ENCODE data around the gene C1GALT1C1L. TPM values are rescaled to one million over a fixed set of nuclear protein-coding genes. Genes with fewer than 3 reads are reported as not detected.
A peak's percentile ranks its signal among the peaks of the same experiment; 100 is the strongest.

Gene C1GALT1C1L
- total RNA-seq, result 1 to 10 TPM in 3 of 8 experiments, under 1 TPM in 3, not detected in 2; 0.23 to 4.3 (median 0.91) TPM

- ATAC-seq (replicated peaks in 6 of 8), result peak in 4 of 8 experiments; percentile 79 to 98 (median 91)
- no peak within 1 kb of the TSS for H3K4me3 ChIP-seq
- in situ Hi-C loops (cut with MboI; ENCODE audit: low pct_unique_long_range_greater_than_20kb in 2 of 9, low sequenced_read_pairs in 9 of 9, unreplicated experiment in 9 of 9), result no loop called here
- H3K27ac ChIP-seq, result no peak within 1 kb of the TSS
- H3K4me1 ChIP-seq (replicated peaks in 1 of 2), result no peaks in the 10 kb centered on the region
- 8 to 95% (median 90%) methylated on average over 2 to 10 of the region's 27 CpGs for WGBS, 10 experiments
Observed at GRCh38 chr2:43676322-43677050, at the start of gene C1GALT1C1L. C1GALT1C1L (minus strand) TSS chr2:43676429; CDS start chr2:43676322, 107 bp downstream.

DNA sequence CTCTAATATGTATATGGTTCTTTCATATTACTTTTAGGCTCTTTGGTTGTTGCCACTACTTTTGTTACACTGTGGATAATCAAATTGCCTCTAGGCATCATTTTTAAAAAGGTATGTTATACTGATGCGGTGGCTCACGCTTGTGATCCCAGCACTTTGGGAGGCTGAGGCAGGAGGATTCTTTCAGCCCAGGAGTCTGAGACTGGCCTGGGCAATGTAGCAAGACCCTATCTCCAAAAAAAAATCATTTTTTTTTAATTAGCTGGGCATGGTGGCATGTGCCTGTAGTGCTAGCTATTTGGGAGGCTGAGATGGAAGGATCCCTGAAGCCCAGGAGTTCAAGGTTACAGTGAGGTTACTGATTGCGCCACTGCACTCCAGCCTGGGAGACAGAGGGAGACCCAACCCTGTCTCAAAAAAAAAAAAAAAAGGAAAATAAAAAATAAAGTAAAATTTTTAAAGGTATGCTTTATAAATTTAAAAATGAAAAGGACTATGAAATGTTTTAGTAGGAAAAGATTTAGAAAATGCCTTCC lies 49.5 kb upstream of the C1GALT1C1L start:
- Histone ChIP-seq H3K4me1 (replicated peaks in 1 of 2) (no peaks in the 10 kb centered on the region), H3K4me3 (no peak overlapping the region), H3K27ac (no peak overlapping the region)
- no peak for ATAC-seq (replicated peaks in 6 of 8)
- 90 to 100% (median 100%) methylated on average over 1 to 3 of the region's 3 CpGs for WGBS, 10 experiments
- in situ Hi-C loops (cut with MboI; ENCODE audit: low pct_unique_long_range_greater_than_20kb in 2 of 9, low sequenced_read_pairs in 9 of 9, unreplicated experiment in 9 of 9), result no loop called here

GRCh38 chr2:43724728-43725526 lies 48.7 kb upstream of the C1GALT1C1L start:
- ATAC-seq (replicated peaks in 6 of 8), result no peak
- H3K4me1 ChIP-seq (replicated peaks in 1 of 2), result no peaks in the 10 kb centered on the region
- in situ Hi-C loops (cut with MboI; ENCODE audit: low pct_unique_long_range_greater_than_20kb in 2 of 9, low sequenced_read_pairs in 9 of 9, unreplicated experiment in 9 of 9), result no loop called here
- no peak overlapping the region for H3K27ac ChIP-seq
- WGBS, 10 experiments, result 20 to 100% (median 60%) methylated on average over 1 to 3 of the region's 4 CpGs; no CpG with 5 or more reads in 1 of the 10 experiments
- H3K4me3 ChIP-seq, result no peak overlapping the region

DNA sequence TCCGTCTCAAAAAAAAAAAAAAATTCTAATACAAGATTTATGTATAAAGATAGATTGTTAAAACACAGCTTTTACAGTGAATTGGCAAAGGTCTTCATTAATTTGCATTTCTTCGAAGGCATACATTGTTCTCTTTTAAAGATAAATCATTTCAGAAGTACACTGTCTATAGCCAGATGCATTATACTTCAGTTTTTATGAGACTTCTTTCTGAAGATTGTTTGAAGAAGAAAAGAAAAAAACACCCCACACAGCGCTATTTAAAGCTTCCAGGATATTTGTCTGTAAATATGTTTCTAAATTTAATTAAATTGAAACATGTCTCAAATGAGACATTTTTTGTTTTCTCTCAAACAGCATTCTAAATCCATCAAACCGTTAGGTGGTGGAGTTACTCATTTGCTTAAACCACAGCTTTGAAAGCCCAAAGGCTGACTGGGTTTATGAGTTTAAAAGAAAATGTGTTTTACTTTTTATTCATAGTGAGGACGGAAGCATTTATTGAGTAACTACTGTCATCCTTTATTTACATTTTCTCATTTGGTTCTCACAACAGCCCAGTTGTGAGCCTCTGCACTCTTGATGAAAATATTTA lies 42.4 kb upstream of the C1GALT1C1L start:
- Histone ChIP-seq H3K27ac (no peak overlapping the region), H3K4me3 (no peak overlapping the region), H3K4me1 (replicated peaks in 1 of 2) (peaks cover 0 to 3% of the 10 kb centered on the region in 2 donors)
- WGBS, 10 experiments, result 43 to 100% (median 81%) methylated on average over 1 to 5 of the region's 5 CpGs
- ATAC-seq (replicated peaks in 6 of 8), result peak in 1 of 8 experiments; percentile 34
- in situ Hi-C loops (cut with MboI; ENCODE audit: low pct_unique_long_range_greater_than_20kb in 2 of 9, low sequenced_read_pairs in 9 of 9, unreplicated experiment in 9 of 9), result no loop called here

DNA sequence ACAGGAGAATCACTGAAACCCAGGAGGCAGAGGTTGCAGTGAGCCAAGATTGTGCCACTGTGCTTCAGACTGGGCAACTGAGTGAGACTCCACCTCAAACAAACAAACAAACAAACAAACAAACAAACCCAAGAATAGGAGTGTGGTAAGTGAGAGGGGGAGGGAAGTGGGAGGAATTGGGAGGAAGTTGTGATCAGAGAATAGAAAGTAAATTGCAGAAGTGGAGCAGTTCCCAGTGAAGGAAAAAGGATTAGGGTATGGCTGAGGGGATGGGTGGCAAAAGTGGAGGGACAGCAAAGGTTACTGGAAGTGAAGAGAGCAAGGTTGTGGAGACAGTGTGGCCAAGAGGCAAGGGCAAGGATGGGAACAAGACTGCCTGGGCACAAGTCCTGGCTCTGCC lies 41.1 kb upstream of the C1GALT1C1L start:
- ATAC-seq (replicated peaks in 6 of 8), result no peak

DNA sequence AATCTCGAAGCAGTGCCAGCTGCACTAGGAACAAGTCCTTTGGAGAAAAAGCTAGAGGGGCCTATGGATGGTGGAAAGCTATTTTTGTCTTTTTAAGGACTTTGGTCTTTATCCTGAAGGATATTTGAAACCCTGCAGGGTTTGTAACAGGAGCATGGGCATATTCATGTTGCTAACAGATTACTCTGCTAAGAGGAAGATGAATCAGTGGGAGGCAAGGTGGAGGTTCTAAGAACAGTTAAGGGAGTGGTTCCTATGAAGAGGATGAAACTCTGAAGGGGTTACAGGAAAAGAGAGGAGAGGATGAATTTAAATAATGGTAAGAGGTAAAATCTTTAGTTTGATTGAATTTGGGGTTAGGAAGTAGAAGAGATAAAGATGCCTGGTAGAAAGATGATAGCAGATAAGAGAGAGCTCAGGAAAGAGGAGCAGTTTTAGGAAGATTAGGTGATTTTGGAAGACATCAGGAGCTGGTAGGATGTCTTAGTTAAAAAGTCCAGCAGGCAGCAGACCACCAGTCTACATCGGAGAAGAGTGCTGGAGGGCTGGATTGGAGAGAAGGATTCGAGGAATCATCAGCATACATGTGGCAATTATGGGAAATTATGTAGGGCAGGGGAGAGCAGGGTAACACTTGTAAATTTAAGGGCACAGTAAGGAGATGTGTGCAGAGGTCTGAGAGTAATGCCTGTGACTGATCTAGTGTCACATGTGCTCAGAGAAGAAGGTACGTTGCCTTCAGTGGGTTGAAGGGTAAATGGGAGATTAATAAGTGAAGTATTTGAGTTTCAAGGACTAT lies 39.3 kb upstream of the C1GALT1C1L start:
- in situ Hi-C loops (cut with MboI; ENCODE audit: low pct_unique_long_range_greater_than_20kb in 2 of 9, low sequenced_read_pairs in 9 of 9, unreplicated experiment in 9 of 9), result no loop called here
- ATAC-seq (replicated peaks in 6 of 8), result peak in 3 of 8 experiments; percentile 82 to 89 (median 85)
- H3K27ac ChIP-seq, result no peak overlapping the region
- no peak overlapping the region for H3K4me3 ChIP-seq
- H3K4me1 ChIP-seq (replicated peaks in 1 of 2), result peaks cover 0 to 3% of the 10 kb centered on the region in 2 donors
- WGBS, 10 experiments, result 31 to 100% (median 81%) methylated on average over 1 to 4 of the region's 4 CpGs

More for the DNA sequence above, 41.1 kb upstream of the C1GALT1C1L start:
- Histone ChIP-seq H3K4me3 (no peak overlapping the region), H3K4me1 (replicated peaks in 1 of 2) (peaks cover 0 to 3% of the 10 kb centered on the region in 2 donors), H3K27ac (no peak overlapping the region)
- in situ Hi-C loops (cut with MboI; ENCODE audit: low pct_unique_long_range_greater_than_20kb in 2 of 9, low sequenced_read_pairs in 9 of 9, unreplicated experiment in 9 of 9), result no loop called here

DNA sequence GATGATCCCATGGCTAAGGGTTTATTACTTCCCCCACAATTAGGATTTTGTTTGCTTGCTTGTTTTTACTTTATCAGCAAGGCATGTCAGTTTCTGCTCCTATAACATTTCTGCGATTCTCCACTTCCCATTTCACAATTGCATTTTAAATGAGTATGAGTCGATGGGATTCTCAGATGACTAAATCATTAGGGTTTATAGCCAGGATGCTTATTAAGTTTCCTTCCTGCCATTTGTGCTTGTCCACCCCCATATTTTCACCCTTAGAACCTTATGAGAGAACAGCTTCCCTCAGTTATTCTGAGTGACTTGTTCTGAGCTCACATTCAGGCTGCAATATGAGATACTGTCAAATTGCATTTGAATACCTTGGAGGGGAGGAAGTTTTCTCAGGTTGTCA lies 37.9 kb upstream of the C1GALT1C1L start:
- ATAC-seq (replicated peaks in 6 of 8), result peak in 1 of 8 experiments; percentile 19
- H3K4me1 ChIP-seq (replicated peaks in 1 of 2), result peaks cover 0 to 3% of the 10 kb centered on the region in 2 donors
- in situ Hi-C loops (cut with MboI; ENCODE audit: low pct_unique_long_range_greater_than_20kb in 2 of 9, low sequenced_read_pairs in 9 of 9, unreplicated experiment in 9 of 9), result no loop called here
- no peak overlapping the region for H3K27ac ChIP-seq
- H3K4me3 ChIP-seq, result no peak overlapping the region
- WGBS, 10 experiments, result 0 to 100% (median 15%) methylated on average over 1 to 2 of the region's 2 CpGs; no CpG with 5 or more reads in 1 of the 10 experiments

DNA sequence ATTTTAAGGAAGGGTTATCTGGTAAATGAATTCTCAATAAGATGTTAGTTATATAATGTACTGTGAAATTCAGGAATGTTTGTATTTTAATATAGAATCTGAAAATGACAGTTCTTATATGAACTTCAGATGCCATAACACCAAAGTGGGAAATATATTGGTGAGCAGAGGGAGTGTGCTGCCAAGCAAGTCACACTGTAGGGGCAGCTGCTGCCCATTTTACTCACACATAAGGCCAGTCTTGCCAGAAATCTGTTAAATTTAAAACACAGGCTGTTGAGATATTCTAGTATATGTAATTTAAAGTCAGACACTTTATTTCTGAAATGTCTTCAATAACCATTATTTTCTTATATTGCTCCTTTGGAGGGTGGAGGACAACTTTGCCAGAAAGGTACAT lies 34.6 kb upstream of the C1GALT1C1L start:
- no peak overlapping the region for H3K27ac ChIP-seq
- H3K4me3 ChIP-seq, result no peak overlapping the region
- no peak for ATAC-seq (replicated peaks in 6 of 8)
- in situ Hi-C loops (cut with MboI; ENCODE audit: low pct_unique_long_range_greater_than_20kb in 2 of 9, low sequenced_read_pairs in 9 of 9, unreplicated experiment in 9 of 9), result no loop called here
- peaks cover 0 to 3% of the 10 kb centered on the region in 2 donors for H3K4me1 ChIP-seq (replicated peaks in 1 of 2)

DNA sequence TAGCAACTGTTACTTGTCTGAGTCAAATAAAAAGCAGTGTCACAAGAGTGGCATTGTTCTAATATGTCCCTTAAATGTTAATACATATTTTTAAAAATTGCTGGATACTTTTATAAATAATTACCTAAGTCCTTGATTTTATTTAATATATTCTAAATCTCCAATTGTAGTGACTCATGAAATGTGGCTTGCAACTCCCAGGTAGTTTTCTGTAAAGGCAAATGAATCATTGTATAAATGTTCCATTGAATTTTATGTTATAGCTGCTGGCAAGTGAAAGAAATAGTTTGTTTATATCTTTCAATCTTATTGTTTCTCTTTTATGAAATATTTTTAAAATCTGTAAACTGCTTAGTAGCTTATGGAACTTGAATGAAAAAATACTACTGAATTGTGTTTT lies 32.7 kb upstream of the C1GALT1C1L start:
- no peak overlapping the region for H3K27ac ChIP-seq
- ATAC-seq (replicated peaks in 6 of 8), result no peak
- H3K4me3 ChIP-seq, result no peak overlapping the region
- H3K4me1 ChIP-seq (replicated peaks in 1 of 2), result no peaks in the 10 kb centered on the region
- in situ Hi-C loops (cut with MboI; ENCODE audit: low pct_unique_long_range_greater_than_20kb in 2 of 9, low sequenced_read_pairs in 9 of 9, unreplicated experiment in 9 of 9), result no loop called here

- 40 to 100% (median 91%) methylated on average over 1 to 6 of the region's 6 CpGs; no CpG with 5 or more reads in 3 of the 10 experiments for WGBS, 10 experiments
- in situ Hi-C loops (cut with MboI; ENCODE audit: low pct_unique_long_range_greater_than_20kb in 2 of 9, low sequenced_read_pairs in 9 of 9, unreplicated experiment in 9 of 9), result no loop called here
- no peak overlapping the region for H3K27ac ChIP-seq
- ATAC-seq (replicated peaks in 6 of 8), result no peak
- no peak overlapping the region for H3K4me3 ChIP-seq
- no peaks in the 10 kb centered on the region for H3K4me1 ChIP-seq (replicated peaks in 1 of 2)
Observed at GRCh38 chr2:43708178-43708577, 31.9 kb upstream of the C1GALT1C1L start.

DNA sequence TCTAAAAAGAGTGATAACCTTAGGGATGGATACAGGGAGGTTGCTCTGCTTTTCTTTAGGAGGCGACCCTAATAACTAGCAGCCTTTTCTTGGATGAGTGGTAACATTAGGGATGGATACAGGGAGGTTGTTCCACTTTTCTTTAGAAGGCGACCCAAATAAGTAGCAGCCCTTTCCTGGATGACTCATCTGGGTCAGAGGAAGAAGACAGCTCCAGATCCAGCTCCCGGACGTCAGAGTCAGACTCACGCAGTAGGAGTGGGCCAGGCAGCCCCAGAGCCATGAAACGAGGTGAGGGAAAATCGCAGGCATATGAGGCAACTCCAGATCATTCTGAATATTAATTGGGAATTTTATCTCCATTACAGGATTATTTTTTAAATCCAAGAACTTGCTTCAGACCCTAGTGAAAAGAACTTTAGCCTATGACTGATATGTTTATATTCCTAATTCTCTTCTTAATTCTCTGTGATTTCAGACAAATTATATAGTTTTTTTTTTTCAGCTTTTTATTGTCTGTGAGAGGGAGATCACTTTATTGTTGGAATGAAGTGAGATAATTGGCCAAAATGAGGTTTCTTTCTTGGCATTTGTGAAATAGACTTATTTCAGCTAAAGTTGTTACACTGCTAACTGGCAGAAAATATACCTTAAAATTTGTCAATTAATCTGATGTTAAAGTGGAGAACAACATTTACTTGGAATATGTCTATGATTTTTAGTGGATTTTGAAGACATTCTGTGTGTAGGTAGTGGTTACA lies 31.2 kb upstream of the C1GALT1C1L start:
- no peak overlapping the region for H3K4me3 ChIP-seq
- no peaks in the 10 kb centered on the region for H3K4me1 ChIP-seq (replicated peaks in 1 of 2)
- ATAC-seq (replicated peaks in 6 of 8), result peak in 2 of 8 experiments; percentile 85 to 98
- in situ Hi-C loops (cut with MboI; ENCODE audit: low pct_unique_long_range_greater_than_20kb in 2 of 9, low sequenced_read_pairs in 9 of 9, unreplicated experiment in 9 of 9), result no loop called here
- no peak overlapping the region for H3K27ac ChIP-seq
- 10 to 85% (median 70%) methylated on average over 2 to 7 of the region's 7 CpGs; no CpG with 5 or more reads in 1 of the 10 experiments for WGBS, 10 experiments

- Histone ChIP-seq H3K27ac (no peak overlapping the region), H3K4me1 (replicated peaks in 1 of 2) (no peaks in the 10 kb centered on the region), H3K4me3 (no peak overlapping the region)
- in situ Hi-C loops (cut with MboI; ENCODE audit: low pct_unique_long_range_greater_than_20kb in 2 of 9, low sequenced_read_pairs in 9 of 9, unreplicated experiment in 9 of 9), result no loop called here
- ATAC-seq (replicated peaks in 6 of 8), result no peak
Observed at GRCh38 chr2:43701111-43701510, 24.9 kb upstream of the C1GALT1C1L start.

Measured in motor neuron (in vitro differentiated cells).